ENCODE measurements around the gene KLK1. TPM values are rescaled to one million over a fixed set of nuclear protein-coding genes. Genes with fewer than 3 reads are reported as not detected.

The KLK1 gene
- total and polyA plus RNA-seq, 4 donors: 0.25 to 0.92 (median 0.83) TPM; not detected in 1

DNA sequence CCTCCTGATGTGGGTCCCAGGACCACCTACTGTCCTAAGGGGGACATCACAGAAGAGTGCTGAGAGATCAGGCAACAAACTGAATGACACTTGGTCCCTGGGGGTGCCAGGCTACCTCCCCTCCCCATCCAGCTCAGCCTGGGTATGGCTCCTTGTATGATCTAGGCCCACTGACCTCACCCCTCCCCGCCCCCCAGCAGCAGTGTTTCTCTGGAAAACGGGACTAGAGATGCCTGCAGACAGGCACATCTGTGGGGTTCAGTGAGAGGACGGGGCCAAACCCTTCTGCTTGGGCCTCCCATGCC, 24.1 kb downstream of the KLK1 start:
- no peaks in the 10 kb centered on the region for H3K27me3 ChIP-seq (ENCODE audit: control insufficient read depth in 3 of 3, insufficient read depth in 3 of 3, low read length in 2 of 3)
- no peak for DNase-seq
- peaks cover 4 to 33% (median 18%) of the 10 kb centered on the region in 4 donors for H3K36me3 ChIP-seq (ENCODE audit: control insufficient read depth in 4 of 4, insufficient read depth in 4 of 4, low read length in 4 of 4)
- no peak for ATAC-seq (ENCODE audit: insufficient read depth, low FRiP score)
- peaks cover 2 to 14% (median 11%) of the 10 kb centered on the region in 5 donors for H3K4me1 ChIP-seq (ENCODE audit: control insufficient read depth in 5 of 5, insufficient read depth in 5 of 5, low read length in 5 of 5)
- no peak overlapping the region for H3K9ac ChIP-seq (ENCODE audit: insufficient read depth in 1 of 2, low read length in 2 of 2)
- H3K4me3 ChIP-seq: no peak overlapping the region
- 83 to 86% methylated on average over 3 of the region's 3 CpGs for WGBS, 2 donors
- TF ChIP-seq CTCF (IDR thresholded peaks at IDR 0.05; ENCODE audit: control extremely low read depth, extremely low read depth): no peak
- no peak overlapping the region for H3K27ac ChIP-seq (ENCODE audit: low read depth in 1 of 2, low read length in 1 of 2)
- H3K9me3 ChIP-seq (ENCODE audit: control insufficient read depth in 4 of 4, insufficient read depth in 3 of 4, low read length in 3 of 4): no peaks in the 10 kb centered on the region

DNA sequence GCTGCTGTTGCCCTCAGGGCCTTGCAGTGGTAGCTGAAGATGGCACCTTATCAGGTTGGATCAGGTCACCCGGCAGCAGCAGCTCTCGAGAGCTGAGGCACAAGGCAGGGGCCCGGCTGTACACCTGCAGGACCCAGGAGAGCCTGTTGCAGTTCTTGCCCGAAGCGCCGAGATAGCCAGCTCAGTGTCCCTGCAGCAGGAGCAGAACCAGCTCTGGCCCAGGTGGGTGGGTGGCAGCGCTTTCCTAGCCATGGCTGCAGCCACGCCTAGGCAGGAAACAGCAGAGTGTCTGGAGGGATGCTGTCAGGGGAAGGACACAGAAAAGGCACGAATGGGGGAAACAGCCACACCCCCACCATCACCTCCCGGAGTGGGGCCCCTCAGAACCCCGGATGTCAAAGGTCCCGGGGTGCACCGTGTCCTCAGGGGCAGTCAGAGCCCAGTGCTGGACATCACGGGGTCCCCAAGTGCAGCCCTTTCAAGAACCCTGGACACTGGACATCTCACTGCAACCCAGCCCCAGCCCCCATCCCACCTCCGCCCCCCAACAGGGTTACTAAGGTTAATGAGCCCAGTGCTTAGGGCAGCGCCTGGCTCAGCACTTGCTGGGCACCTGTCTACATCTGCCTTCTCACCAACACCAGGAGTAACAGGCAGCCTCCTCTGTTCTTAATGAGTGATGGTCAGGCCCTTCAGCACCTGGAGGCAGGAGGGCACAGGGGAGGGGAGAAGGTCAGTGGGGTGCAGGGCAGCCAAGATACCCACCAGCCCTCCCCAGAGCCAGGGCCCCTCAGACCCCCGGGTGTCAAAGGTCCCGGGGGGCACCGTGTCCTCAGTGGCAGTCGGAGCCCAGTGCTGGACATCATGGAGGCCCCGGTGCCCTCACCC, 24.7 kb downstream of the KLK1 start:
- no peak overlapping the region for H3K27ac ChIP-seq (ENCODE audit: low read depth in 1 of 2, low read length in 1 of 2)
- ATAC-seq (ENCODE audit: insufficient read depth, low FRiP score): no peak
- no peaks in the 10 kb centered on the region for H3K9me3 ChIP-seq (ENCODE audit: control insufficient read depth in 4 of 4, insufficient read depth in 3 of 4, low read length in 3 of 4)
- H3K4me1 ChIP-seq (ENCODE audit: control insufficient read depth in 5 of 5, insufficient read depth in 5 of 5, low read length in 5 of 5): peaks cover 2 to 14% (median 11%) of the 10 kb centered on the region in 5 donors
- H3K36me3 ChIP-seq (ENCODE audit: control insufficient read depth in 4 of 4, insufficient read depth in 4 of 4, low read length in 4 of 4): peaks cover 4 to 33% (median 18%) of the 10 kb centered on the region in 4 donors
- 88 to 94% methylated on average over 21 of the region's 21 CpGs for WGBS, 2 donors
- no peak overlapping the region for H3K4me3 ChIP-seq
- TF ChIP-seq CTCF (IDR thresholded peaks at IDR 0.05; ENCODE audit: control extremely low read depth, extremely low read depth): no peak
- DNase-seq: no peak
- no peak overlapping the region for H3K9ac ChIP-seq (ENCODE audit: insufficient read depth in 1 of 2, low read length in 2 of 2)
- H3K27me3 ChIP-seq (ENCODE audit: control insufficient read depth in 3 of 3, insufficient read depth in 3 of 3, low read length in 2 of 3): no peaks in the 10 kb centered on the region

- Histone ChIP-seq H3K27ac (ENCODE audit: low read depth in 1 of 2, low read length in 1 of 2) (no peak overlapping the region), H3K4me1 (ENCODE audit: control insufficient read depth in 5 of 5, insufficient read depth in 5 of 5, low read length in 5 of 5) (peaks cover 0 to 9% (median 6%) of the 10 kb centered on the region in 5 donors), H3K27me3 (ENCODE audit: control insufficient read depth in 3 of 3, insufficient read depth in 3 of 3, low read length in 2 of 3) (no peaks in the 10 kb centered on the region), H3K9ac (ENCODE audit: insufficient read depth in 1 of 2, low read length in 2 of 2) (no peak overlapping the region), H3K4me3 (no peak overlapping the region), H3K9me3 (ENCODE audit: control insufficient read depth in 4 of 4, insufficient read depth in 3 of 4, low read length in 3 of 4) (no peaks in the 10 kb centered on the region), H3K36me3 (ENCODE audit: control insufficient read depth in 4 of 4, insufficient read depth in 4 of 4, low read length in 4 of 4) (peaks cover 4 to 33% (median 18%) of the 10 kb centered on the region in 4 donors)
- no peak for TF ChIP-seq CTCF (IDR thresholded peaks at IDR 0.05; ENCODE audit: control extremely low read depth, extremely low read depth)
- WGBS, 2 donors: 87 to 89% methylated on average over 18 of the region's 18 CpGs
- DNase-seq: no peak
- no peak for ATAC-seq (ENCODE audit: insufficient read depth, low FRiP score)
These were observed 25.6 kb downstream of the KLK1 start for GRCh38 chr19:50797781-50798658.

All from lung (tissue), 12 donors.